ENCODE measurements around the gene GTF2H1.

Gene GTF2H1

DNA sequence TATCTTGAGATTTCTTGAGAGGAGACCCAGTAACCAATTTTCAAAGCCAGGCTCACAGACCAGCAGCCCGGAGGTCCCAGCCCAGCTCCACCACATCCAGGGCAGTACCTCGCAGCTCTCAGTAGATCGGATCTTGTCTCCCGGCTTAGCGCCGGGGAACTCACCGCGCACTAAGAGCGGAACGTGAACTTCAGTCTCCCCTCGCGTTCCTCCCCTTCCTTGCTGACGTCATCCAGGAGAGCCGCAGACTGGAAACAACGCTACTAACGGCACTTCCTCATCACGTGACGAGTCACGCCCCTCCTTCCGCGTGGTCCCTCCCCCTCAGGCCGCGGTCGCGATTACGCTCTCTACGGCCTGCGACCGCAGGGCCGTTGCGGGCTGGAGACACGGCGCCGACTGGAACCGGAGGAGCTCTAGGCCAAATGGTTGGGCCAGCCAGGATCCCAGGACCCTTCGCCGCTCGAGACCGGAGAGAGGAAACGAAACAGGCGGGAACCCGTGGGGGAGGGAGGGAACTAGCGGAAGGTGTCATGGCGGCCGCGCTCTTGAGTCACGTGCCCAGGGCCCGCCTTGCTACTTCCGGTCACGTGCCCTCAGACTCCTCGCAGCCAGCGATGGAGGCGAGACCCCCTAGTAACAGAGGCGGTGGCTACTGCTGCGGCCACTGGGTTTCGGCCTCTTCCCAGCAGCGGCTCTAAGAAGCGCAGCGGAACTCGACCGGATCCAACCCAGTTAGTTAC, at the start of gene GTF2H1, which contains the start of gene HPS5:
GTF2H1 (plus strand) TSS at position 599 of the 743 bp plus-strand sequence. CDS start 10,508 bp downstream, outside the sequence.
HPS5 (minus strand) TSS at position 172 of the 743 bp plus-strand sequence. CDS start 4,282 bp downstream, outside the sequence.
- peak; percentile 88 to 95 for DNase-seq (ENCODE audit: low read depth in 2 of 2)

GRCh38 chr11:18277565-18278271, 44.6 kb upstream of the GTF2H1 start:
- no peak for DNase-seq (ENCODE audit: low read depth in 2 of 2)

DNA sequence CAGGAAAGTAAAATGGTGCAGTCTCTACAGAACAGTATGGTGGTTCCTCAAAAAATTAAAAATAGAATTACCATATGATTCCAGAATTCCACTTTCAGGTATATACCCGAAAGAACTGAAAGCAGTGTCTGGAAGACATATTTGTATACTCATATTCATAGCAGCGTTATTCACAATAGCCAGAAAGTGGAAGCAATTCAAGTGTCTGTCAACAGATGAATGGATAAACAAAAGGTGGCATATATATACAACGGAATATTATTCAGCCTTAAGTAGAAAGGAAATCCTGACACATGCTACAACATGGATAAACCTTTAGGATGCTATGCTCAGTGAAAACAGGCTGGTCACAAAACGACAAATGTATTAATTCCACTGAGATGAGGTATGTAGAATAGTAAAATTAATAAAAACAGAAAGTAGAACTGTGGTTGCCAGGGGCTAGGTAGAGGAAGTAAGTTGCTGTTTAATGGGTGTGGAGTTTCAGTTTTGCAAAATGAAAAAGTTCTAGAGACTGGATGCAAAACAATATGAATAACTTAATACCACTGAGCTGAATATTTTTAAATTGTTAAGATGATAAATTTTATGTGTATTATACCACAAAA, 41.8 kb upstream of the GTF2H1 start:
- no peak for DNase-seq (ENCODE audit: low read depth in 2 of 2)

- no peak for DNase-seq (ENCODE audit: low read depth in 2 of 2)
Observed at GRCh38 chr11:18282626-18283025, 39.7 kb upstream of the GTF2H1 start.

DNA sequence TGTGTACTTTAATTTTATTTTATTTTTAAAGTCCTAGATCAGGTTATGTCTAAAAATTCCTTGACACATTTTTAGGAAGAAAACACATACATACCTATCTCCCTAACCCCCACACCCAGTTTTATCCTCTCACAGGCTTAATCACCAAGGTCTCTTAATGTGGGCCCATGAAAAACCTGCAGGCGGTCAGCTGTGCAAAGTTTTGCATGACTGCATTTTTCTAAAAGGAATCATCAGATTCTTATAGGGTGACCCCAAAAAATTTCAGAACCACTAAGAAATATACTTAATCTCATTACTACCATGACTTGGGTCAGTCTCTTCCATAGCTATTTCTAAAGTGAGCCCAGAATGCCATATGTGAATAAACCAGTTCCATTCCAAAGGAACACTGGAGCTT, 36.5 kb upstream of the GTF2H1 start:
- DNase-seq (ENCODE audit: low read depth in 2 of 2), result no peak

DNA sequence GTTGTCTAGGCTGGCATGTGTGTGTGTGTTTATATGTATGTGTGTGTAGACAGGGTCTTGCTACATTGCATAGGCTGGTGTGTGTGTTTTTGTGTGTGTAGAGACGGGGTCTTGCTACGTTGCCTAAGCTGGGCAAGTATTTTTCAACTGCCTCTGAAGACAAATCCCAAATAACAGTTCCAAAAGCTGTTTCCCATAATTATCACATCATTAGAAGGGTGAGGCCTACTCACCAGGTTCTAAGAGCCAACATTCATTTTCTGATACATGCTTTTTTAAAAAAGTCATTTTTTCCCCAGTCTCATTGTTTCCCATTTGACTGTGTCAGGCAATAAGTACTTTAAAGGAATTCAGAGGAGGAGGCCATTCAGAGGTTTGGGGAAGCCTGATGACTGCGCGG, 33.5 kb upstream of the GTF2H1 start:
- DNase-seq (ENCODE audit: low read depth in 2 of 2), result no peak

DNA sequence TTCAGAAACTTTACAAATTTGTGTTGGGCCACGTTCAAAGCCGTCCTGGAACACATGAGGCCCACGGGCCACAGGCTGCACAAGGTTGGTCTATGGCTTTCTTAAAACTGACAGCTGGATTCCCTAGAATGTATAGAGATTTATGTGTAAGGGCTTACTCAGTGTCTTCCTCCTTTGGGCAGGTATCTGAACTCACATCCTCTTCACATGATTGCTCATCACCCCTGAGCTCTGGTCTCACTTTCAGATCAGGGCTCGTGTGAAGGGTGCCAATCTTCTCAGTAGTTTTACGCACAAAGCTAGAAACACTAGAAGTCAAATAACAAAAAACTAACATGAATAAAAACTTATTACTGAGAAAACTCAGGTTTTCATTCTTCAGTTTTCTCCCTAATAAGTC, 27.5 kb upstream of the GTF2H1 start:
- no peak for DNase-seq (ENCODE audit: low read depth in 2 of 2)

DNA sequence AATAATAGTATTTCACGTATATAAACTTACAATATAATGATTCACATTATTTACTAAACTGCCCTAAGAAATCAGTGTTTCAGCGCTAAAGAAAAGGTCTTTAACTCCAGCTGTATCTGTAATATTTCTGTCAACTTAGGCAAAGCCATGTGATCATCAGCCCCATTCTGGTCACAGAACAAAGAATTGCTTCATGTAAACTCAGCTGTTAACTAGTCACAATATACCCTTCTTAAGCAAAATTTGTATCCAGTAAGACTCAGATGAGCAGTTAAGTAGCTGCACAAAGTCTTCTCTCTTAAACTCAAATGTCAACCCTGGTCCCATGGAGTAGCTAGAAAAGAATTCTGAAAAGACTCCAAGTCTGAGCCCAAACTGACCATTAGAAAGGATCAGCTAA, 27.1 kb upstream of the GTF2H1 start:
- no peak for DNase-seq (ENCODE audit: low read depth in 2 of 2)

GRCh38 chr11:18299721-18300120, 22.6 kb upstream of the GTF2H1 start:
- no peak for DNase-seq (ENCODE audit: low read depth in 2 of 2)

- no peak for DNase-seq (ENCODE audit: low read depth in 2 of 2)
Observed at GRCh38 chr11:18304745-18305144, 17.6 kb upstream of the GTF2H1 start.

DNA sequence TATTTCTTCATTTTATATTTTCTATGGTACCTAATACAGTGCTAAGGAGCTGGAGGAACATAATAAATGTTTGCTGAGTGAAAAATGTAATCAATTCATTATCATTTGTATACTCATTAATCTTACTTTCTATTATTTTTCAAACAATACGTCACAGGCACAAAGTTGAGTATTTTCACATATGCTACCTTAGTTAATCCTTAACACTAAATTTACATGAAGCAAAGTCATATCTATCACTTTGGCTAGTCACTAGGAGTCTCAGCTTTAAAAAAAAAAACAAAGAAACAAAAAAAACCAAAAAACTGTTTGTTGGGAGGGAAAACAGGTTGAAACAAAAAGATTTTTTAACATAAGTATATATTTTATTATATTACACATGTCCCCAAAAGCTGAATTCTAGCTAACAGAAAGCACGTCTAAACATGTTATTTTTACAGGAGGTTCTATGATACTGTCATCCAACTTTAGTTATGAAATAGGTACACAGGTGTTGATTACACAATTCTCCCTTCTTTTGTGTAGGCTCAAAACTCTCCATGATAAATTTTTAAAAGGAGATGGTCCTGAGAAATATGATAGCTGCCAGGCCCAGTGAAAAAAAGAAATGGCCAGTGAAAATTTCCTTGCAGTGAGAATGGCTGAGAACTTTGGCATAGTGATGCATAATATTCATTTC, 14.8 kb upstream of the GTF2H1 start:
- DNase-seq (ENCODE audit: low read depth in 2 of 2), result no peak

DNA sequence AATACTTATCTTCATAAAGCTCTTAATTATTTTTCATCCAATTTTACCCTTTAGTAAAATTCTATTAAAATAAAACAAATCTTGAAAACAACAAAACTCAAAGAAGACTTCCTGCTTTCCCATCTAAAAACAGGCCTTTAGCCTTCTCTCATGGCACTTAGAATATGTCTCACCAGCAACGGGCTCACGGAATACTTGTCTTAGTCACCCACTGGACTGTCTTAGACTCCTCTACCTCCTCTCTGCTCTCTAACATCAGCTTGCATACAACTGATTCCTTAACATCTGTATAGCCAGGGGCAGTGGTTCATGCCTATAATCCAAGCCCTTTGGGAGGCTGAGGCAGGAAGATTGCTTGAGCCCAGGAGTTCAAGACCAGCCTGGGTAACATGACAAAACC, 14.1 kb upstream of the GTF2H1 start:
- DNase-seq (ENCODE audit: low read depth in 2 of 2), result no peak

DNA sequence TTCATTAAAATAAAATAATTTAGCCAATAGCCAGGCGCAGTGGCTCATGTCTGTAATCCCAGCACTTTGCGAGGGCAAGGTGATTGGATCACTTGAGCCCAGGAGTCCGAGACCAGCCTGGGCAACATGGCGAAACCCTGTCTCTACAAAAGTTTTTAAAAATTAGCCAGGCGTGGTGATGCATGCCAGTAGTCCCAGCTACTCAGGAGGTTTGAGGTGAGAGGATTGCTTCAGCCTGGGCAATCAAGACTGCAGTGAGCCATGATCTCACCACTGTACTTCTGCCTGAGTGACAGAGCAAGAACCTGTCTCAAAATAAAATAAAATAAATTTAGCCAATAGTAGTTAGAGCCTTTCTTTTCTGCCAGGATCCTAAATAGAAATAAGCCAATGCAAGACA, 12.7 kb upstream of the GTF2H1 start:
- no peak for DNase-seq (ENCODE audit: low read depth in 2 of 2)

GRCh38 chr11:18310800-18311340, 11.5 kb upstream of the GTF2H1 start:
- no peak for DNase-seq (ENCODE audit: low read depth in 2 of 2)

- no peak for DNase-seq (ENCODE audit: low read depth in 2 of 2)
Observed at GRCh38 chr11:18312012-18312411, 10.4 kb upstream of the GTF2H1 start.

- DNase-seq (ENCODE audit: low read depth in 2 of 2), result no peak
Observed at GRCh38 chr11:18312663-18313420, 9.5 kb upstream of the GTF2H1 start.

DNA sequence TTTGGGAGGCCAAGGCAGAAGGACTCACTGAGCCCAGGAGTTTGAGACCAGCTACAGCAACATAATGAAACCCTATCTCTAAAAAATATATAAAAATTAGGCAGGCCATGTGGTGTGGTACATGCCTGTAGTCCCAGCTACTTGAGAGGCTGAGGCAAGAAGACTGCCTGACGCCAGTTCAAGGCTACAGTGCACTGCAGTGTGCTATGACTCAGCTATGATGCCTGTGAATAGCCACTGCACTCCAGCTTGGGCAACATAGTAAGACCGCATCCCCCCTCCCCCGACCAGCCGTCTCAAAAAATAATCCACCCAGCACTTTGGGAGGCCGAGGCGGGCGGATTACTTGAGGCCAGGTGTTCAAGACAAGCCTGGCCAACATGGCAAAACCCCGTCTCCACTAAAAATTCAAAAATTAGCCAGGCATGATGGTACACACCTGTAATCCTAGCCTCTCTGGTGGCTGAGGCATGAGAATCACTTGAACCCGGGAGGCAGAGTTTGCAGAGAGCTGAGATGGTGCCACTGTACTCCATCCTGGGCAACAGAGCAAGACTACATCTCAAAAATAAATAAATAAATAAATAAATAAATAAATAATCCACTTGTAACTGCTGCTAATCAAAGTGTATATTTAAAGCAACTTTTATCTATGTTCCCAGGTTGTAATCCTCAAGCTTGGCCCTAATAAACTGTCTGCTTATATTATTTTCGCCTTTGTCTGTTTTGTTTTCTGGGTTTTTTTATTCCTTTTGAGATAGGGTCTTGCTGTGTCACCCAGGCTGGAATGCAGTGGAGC, 8.2 kb upstream of the GTF2H1 start:
- no peak for DNase-seq (ENCODE audit: low read depth in 2 of 2)

GRCh38 chr11:18314784-18315523, 7.4 kb upstream of the GTF2H1 start:
- DNase-seq (ENCODE audit: low read depth in 2 of 2), result no peak

GRCh38 chr11:18315893-18316292, 6.5 kb upstream of the GTF2H1 start:
- DNase-seq (ENCODE audit: low read depth in 2 of 2), result no peak

DNA sequence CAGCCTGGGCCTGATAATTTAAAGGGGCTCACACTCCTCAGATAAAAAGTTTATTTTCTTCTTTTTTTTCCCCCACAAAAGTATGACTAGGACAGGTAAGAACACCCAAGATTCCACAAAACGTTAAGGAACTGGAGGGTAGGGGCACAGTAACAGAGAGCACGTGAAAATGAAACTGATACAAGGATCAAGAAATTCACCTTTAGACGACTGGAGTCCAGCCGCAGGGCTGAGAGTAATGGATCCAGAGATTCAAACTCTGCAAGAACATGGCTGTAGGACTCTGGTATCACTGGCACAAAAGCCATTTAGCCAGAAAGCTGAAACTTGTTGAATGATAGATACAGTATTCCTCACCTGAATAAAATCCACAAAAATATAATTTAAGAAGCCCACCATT, 4.8 kb upstream of the GTF2H1 start:
- DNase-seq (ENCODE audit: low read depth in 2 of 2), result no peak

Measured in stimulated activated CD8-positive, alpha-beta memory T cell treated with anti-CD3 and anti-CD28 coated beads, Interleukin-15, amount 100 ng/mL, for 4 hours (primary cell).